ENCODE data around the gene PHACTR4. TPM values are rescaled to one million over a fixed set of nuclear protein-coding genes. Genes with fewer than 3 reads are reported as not detected.

Gene PHACTR4
- total RNA-seq, 4 donors from 2014 or later, result 9.1 to 17.7 (median 13.4) TPM

DNA sequence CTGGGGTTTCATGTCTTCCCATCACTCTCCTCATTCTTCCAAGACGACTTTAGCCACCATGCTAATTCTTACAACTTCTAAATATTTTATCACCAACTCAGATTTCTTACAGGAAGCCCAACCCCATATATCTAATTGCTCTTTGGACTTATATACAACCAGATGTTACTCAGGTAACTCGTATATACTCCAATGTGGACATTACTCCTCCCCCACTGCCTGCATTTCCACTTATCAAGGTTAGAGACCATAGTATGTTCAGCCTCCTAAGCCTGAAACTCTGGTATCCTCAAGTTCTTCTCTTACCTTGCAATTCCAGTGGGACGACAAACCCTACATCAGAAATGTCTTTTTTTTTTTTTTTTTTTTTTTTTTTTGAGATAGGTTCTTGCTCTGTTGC lies 133.6 kb downstream of the PHACTR4 start:
- TF ChIP-seq, protein P1, sequence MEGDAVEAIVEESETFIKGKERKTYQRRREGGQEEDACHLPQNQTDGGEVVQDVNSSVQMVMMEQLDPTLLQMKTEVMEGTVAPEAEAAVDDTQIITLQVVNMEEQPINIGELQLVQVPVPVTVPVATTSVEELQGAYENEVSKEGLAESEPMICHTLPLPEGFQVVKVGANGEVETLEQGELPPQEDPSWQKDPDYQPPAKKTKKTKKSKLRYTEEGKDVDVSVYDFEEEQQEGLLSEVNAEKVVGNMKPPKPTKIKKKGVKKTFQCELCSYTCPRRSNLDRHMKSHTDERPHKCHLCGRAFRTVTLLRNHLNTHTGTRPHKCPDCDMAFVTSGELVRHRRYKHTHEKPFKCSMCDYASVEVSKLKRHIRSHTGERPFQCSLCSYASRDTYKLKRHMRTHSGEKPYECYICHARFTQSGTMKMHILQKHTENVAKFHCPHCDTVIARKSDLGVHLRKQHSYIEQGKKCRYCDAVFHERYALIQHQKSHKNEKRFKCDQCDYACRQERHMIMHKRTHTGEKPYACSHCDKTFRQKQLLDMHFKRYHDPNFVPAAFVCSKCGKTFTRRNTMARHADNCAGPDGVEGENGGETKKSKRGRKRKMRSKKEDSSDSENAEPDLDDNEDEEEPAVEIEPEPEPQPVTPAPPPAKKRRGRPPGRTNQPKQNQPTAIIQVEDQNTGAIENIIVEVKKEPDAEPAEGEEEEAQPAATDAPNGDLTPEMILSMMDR (IDR thresholded peaks at IDR 0.05 in 4 of 5, conservative IDR thresholded peaks at IDR 0.05 in 1 of 5), result no peak
- TF ChIP-seq POLR2A (IDR thresholded peaks at IDR 0.05), result no peak

DNA sequence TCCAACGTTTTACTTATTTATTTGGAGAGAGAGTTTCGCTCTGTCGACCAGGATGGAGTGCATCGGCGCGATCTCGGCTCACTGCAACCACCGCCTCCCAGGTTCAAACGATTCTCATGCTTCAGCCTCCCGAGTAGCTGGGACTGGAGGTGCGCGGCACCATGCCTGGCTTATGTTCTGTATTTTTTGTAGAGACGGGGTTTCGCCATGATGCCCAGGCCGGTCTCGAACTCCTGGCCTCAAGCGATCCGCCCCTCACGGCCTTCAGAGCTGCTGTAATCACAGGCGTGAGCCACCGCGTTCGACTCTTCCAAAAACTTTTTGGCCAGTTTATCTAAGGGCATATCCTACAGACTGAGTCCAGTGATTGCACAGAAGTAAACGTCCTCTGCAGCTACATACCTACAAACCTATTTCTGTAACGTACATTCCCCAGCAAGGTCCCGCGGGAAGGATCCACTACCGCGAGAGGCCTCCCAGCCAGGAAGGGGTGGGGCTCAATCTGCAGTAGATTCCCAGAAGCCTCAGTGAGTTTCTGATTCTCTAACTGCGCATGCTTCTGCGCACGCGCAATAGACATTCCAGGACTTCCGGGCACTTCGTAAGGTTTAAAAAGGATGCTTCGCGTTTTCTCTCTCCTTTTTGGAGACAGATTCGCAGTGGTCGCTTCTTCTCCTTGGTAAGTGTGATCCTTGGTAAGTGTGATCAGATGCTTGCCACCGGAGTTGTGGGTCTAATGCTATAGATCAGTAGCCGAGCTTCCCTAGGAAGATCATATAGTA lies 136.1 kb downstream of the PHACTR4 start, which contains the start of gene RCC1:
RCC1 (plus strand) TSS at position 638 of the 782 bp plus-strand sequence. CDS start 23,824 bp downstream, outside the sequence.
- H3K36me3 ChIP-seq, result peaks cover 0 to 27% of the 10 kb centered on the region in 2 donors
- peaks cover 41 to 48% of the 10 kb centered on the region in 2 donors for H3K4me1 ChIP-seq
- intact Hi-C loops (cut with DNase I; ENCODE audit: low total_unique reads), result loop anchor here (2.0 to 5.0 kb wide), 3 partner anchors 47 to 258 kb away; partner anchors contain the start of genes TAF12 and TRNAU1AP
- peak within 1 kb of the TSS; percentile 67 to 83 (median 75) for H3K4me3 ChIP-seq
- peak; percentile 90 to 94 for TF ChIP-seq POLR2A (IDR thresholded peaks at IDR 0.05)
- TF ChIP-seq, protein P1 (IDR thresholded peaks at IDR 0.05 in 4 of 5, conservative IDR thresholded peaks at IDR 0.05 in 1 of 5), result no peak
- DNase-seq (peak; percentile 96 to 98), ATAC-seq (peak; percentile 96 to 97)
- no peaks in the 10 kb centered on the region for H3K27me3 ChIP-seq
- peak within 1 kb of the TSS; percentile 78 to 93 (median 86) for H3K27ac ChIP-seq
- H3K9me3 ChIP-seq, result no peaks in the 10 kb centered on the region
- in situ Hi-C loops (cut with MboI; ENCODE audit: low sequenced_read_pairs in 4 of 4), result loop anchor here in 3 of 4 donors (5.0 to 25.0 kb wide), 4 partner anchors 47 to 382 kb away; partner anchors contain the start of gene TRNAU1AP (in 1 of the 3)

More for the DNA sequence above, 133.6 kb downstream of the PHACTR4 start:
- in situ Hi-C loops (cut with MboI; ENCODE audit: low sequenced_read_pairs in 4 of 4), result loop anchor here in 3 of 4 donors (10.0 to 25.0 kb wide), 3 partner anchors 109 to 384 kb away; no protein-coding TSS in a partner anchor
- Histone ChIP-seq H3K27ac (no peak overlapping the region), H3K9me3 (no peaks in the 10 kb centered on the region), H3K4me1 (peaks cover 16 to 24% of the 10 kb centered on the region in 2 donors), H3K36me3 (peaks cover 0 to 2% of the 10 kb centered on the region in 2 donors), H3K27me3 (no peaks in the 10 kb centered on the region), H3K4me3 (no peak overlapping the region)
- DNase-seq (no peak), ATAC-seq (no peak)
- intact Hi-C loops (cut with DNase I; ENCODE audit: low total_unique reads), result no loop called here

DNA sequence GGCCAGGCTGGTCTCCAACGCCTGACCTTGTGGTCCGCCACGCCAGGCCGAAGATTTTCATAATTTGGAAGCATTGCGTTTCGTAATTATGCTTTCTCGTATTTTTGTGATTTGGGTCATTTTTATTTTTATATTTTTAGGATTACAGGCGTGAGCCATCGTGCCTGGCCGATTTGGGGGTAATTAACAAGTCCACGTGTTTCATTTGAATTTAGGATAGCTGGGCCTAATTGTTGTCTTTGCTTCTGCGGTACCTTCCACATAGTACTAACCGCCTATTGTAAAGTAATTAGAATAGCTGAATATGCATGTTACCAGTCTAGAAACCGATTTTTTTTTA lies 137.3 kb downstream of the PHACTR4 start:
- Histone ChIP-seq H3K27ac (peak overlapping the region; percentile 78 to 93 (median 86)), H3K4me3 (peak overlapping the region; percentile 67 to 83 (median 75)), H3K27me3 (no peaks in the 10 kb centered on the region), H3K9me3 (no peaks in the 10 kb centered on the region), H3K4me1 (peaks cover 43 to 49% of the 10 kb centered on the region in 2 donors), H3K36me3 (peaks cover 0 to 40% of the 10 kb centered on the region in 2 donors)
- TF ChIP-seq, protein P1 (IDR thresholded peaks at IDR 0.05 in 4 of 5, conservative IDR thresholded peaks at IDR 0.05 in 1 of 5), result no peak
- TF ChIP-seq POLR2A (IDR thresholded peaks at IDR 0.05), result no peak
- intact Hi-C loops (cut with DNase I; ENCODE audit: low total_unique reads) (loop anchor here (5.0 kb wide), 1 partner anchor 260 kb away; no protein-coding TSS in a partner anchor), in situ Hi-C loops (cut with MboI; ENCODE audit: low sequenced_read_pairs in 4 of 4) (loop anchor here in 3 of 4 donors (5.0 to 25.0 kb wide), 4 partner anchors 45 to 380 kb away; partner anchors contain the start of gene TRNAU1AP (in 1 of the 3))
- no peak for ATAC-seq
- DNase-seq, result no peak

DNA sequence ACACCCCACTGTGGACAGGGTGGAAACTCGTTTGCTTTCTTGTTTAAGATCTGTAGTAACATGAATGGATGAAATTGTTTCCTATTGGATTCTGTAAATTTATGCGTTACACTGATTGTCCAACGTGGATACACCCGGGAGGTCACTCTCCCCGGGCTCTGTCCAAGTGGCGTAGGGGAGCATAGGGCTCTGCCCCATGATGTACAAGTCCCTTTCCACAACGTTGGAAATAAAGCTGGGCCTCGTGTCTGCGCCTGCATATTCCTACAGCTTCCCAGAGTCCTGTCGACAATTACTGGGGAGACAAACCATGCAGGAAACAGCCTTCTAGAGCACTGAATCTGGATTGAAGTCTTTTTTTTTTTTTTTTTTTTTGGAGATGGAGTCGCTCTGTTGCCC lies 137.7 kb downstream of the PHACTR4 start:
- intact Hi-C loops (cut with DNase I; ENCODE audit: low total_unique reads) (loop anchor here (5.0 kb wide), 1 partner anchor 260 kb away; no protein-coding TSS in a partner anchor), in situ Hi-C loops (cut with MboI; ENCODE audit: low sequenced_read_pairs in 4 of 4) (loop anchor here in 3 of 4 donors (5.0 to 25.0 kb wide), 4 partner anchors 45 to 380 kb away; partner anchors contain the start of gene TRNAU1AP (in 1 of the 3))
- TF ChIP-seq POLR2A (IDR thresholded peaks at IDR 0.05), result no peak
- TF ChIP-seq, protein P1 (IDR thresholded peaks at IDR 0.05 in 4 of 5, conservative IDR thresholded peaks at IDR 0.05 in 1 of 5), result no peak
- DNase-seq (no peak), ATAC-seq (no peak)
- H3K4me1 ChIP-seq, result peaks cover 46 to 52% of the 10 kb centered on the region in 2 donors
- peaks cover 0 to 44% of the 10 kb centered on the region in 2 donors for H3K36me3 ChIP-seq
- peak overlapping the region; percentile 78 to 93 (median 86) for H3K27ac ChIP-seq
- no peaks in the 10 kb centered on the region for H3K9me3 ChIP-seq
- H3K4me3 ChIP-seq, result peak overlapping the region; percentile 67 to 83 (median 75)
- H3K27me3 ChIP-seq, result no peaks in the 10 kb centered on the region

Data from gastrocnemius medialis (tissue), 4 donors.